H1 (cell line): ENCODE data around the gene VOPP1. TPM values are rescaled to one million over a fixed set of nuclear protein-coding genes. Genes with fewer than 3 reads are reported as not detected.

ENCODE experiments used
- CHD1 ChIP-seq: IDR thresholded peaks from 2 replicates; pipeline ENCODE4 v1.6.1; 2012; ENCODE audit warnings: low read depth, low read length, improper control_type of control experiment
- MAX ChIP-seq: IDR thresholded peaks from 2 replicates; pipeline ENCODE4 v1.6.1; 2012; ENCODE audit warnings: inconsistent platforms
- PHF8 ChIP-seq: fragments of 200-600 bp; sonication (generic); conservative IDR thresholded peaks from 2 replicates; pipeline ENCODE4 v1.7.1; 2012; ENCODE audit warnings: low read depth, mild to moderate bottlenecking, inconsistent platforms, low read length, moderate library complexity
- RAD21 ChIP-seq, 2 experiments: IDR thresholded peaks in 1 of 2; conservative IDR thresholded peaks in 1 of 2; 2 replicates each; pipeline ENCODE4 v1.6.1; 2011; ENCODE audit warnings: low read depth in 2 of 2, low read length in 2 of 2, improper control_type of control experiment in 1 of 2, inconsistent platforms in 1 of 2, mild to moderate bottlenecking in 1 of 2, moderate library complexity in 1 of 2
- SIN3A ChIP-seq, 2 experiments: IDR thresholded peaks in 1 of 2; conservative IDR thresholded peaks in 1 of 2; 2 replicates each; pipeline ENCODE4 v1.6.1; 2011 to 2012; ENCODE audit warnings: low read length in 2 of 2, improper control_type of control experiment in 1 of 2, low read depth in 1 of 2, mild to moderate bottlenecking in 1 of 2
- polyA plus RNA-seq, 7 experiments: library from polyadenylated mRNA; depleted of rRNA in 3 of 7; stranded (reverse) in 5 of 7; unstranded in 2 of 7; fragments of >200 nt in 5 of 7; fragments of 200-250 nt in 2 of 7; gene quantifications; 1 replicate in 5 of 7; 2 replicates in 1 of 7; 4 replicates in 1 of 7; pipeline versions ENCODE4 v1.2.1 to v1.2.3, GENCODE V29; 2011 to 2013; ENCODE audit warnings: missing spikeins in 2 of 7, mixed read lengths in 2 of 7
- total RNA-seq: library from RNA; stranded (reverse); fragmentation: NEBNext Ultra II Directional; extraction: Animal tissue kit (Norgen Biotek cat#: 25700); gene quantifications from 2 replicates; pipeline ENCODE4 v1.2.1, GENCODE V29; 2021
- TF ChIP-seq, protein P1 (sequence below): fragments of 300-600 bp; sonication (generic); IDR thresholded peaks from 2 replicates; pipeline ENCODE4 v1.7.1; 2012; ENCODE audit warnings: low read length, moderate library complexity, mild to moderate bottlenecking, inconsistent platforms; ENCODE audit not compliant: insufficient replicate concordance
- TF ChIP-seq, protein P2 (sequence below), 3 experiments: IDR thresholded peaks; 1 replicate in 2 of 3; 2 replicates in 1 of 3; pipeline versions ENCODE4 v1.5.1 to v1.6.1; 2011; ENCODE audit warnings: low read length in 3 of 3, mild to moderate bottlenecking in 3 of 3, inconsistent platforms in 2 of 3, low read depth in 1 of 3, moderate library complexity in 1 of 3; ENCODE audit not compliant: insufficient read depth in 1 of 3; ENCODE audit errors: control extremely low read depth in 1 of 3

Gene VOPP1
- total and polyA plus RNA-seq, 2 of the 8 experiments (the other 6 are each of a cell fraction or from before 2014, with no cell fraction given): 44.7 to 83.0 TPM

GRCh38 chr7:55569269-55569663 is 3.0 kb downstream of the VOPP1 start (continued):
- TF ChIP-seq, protein P1, sequence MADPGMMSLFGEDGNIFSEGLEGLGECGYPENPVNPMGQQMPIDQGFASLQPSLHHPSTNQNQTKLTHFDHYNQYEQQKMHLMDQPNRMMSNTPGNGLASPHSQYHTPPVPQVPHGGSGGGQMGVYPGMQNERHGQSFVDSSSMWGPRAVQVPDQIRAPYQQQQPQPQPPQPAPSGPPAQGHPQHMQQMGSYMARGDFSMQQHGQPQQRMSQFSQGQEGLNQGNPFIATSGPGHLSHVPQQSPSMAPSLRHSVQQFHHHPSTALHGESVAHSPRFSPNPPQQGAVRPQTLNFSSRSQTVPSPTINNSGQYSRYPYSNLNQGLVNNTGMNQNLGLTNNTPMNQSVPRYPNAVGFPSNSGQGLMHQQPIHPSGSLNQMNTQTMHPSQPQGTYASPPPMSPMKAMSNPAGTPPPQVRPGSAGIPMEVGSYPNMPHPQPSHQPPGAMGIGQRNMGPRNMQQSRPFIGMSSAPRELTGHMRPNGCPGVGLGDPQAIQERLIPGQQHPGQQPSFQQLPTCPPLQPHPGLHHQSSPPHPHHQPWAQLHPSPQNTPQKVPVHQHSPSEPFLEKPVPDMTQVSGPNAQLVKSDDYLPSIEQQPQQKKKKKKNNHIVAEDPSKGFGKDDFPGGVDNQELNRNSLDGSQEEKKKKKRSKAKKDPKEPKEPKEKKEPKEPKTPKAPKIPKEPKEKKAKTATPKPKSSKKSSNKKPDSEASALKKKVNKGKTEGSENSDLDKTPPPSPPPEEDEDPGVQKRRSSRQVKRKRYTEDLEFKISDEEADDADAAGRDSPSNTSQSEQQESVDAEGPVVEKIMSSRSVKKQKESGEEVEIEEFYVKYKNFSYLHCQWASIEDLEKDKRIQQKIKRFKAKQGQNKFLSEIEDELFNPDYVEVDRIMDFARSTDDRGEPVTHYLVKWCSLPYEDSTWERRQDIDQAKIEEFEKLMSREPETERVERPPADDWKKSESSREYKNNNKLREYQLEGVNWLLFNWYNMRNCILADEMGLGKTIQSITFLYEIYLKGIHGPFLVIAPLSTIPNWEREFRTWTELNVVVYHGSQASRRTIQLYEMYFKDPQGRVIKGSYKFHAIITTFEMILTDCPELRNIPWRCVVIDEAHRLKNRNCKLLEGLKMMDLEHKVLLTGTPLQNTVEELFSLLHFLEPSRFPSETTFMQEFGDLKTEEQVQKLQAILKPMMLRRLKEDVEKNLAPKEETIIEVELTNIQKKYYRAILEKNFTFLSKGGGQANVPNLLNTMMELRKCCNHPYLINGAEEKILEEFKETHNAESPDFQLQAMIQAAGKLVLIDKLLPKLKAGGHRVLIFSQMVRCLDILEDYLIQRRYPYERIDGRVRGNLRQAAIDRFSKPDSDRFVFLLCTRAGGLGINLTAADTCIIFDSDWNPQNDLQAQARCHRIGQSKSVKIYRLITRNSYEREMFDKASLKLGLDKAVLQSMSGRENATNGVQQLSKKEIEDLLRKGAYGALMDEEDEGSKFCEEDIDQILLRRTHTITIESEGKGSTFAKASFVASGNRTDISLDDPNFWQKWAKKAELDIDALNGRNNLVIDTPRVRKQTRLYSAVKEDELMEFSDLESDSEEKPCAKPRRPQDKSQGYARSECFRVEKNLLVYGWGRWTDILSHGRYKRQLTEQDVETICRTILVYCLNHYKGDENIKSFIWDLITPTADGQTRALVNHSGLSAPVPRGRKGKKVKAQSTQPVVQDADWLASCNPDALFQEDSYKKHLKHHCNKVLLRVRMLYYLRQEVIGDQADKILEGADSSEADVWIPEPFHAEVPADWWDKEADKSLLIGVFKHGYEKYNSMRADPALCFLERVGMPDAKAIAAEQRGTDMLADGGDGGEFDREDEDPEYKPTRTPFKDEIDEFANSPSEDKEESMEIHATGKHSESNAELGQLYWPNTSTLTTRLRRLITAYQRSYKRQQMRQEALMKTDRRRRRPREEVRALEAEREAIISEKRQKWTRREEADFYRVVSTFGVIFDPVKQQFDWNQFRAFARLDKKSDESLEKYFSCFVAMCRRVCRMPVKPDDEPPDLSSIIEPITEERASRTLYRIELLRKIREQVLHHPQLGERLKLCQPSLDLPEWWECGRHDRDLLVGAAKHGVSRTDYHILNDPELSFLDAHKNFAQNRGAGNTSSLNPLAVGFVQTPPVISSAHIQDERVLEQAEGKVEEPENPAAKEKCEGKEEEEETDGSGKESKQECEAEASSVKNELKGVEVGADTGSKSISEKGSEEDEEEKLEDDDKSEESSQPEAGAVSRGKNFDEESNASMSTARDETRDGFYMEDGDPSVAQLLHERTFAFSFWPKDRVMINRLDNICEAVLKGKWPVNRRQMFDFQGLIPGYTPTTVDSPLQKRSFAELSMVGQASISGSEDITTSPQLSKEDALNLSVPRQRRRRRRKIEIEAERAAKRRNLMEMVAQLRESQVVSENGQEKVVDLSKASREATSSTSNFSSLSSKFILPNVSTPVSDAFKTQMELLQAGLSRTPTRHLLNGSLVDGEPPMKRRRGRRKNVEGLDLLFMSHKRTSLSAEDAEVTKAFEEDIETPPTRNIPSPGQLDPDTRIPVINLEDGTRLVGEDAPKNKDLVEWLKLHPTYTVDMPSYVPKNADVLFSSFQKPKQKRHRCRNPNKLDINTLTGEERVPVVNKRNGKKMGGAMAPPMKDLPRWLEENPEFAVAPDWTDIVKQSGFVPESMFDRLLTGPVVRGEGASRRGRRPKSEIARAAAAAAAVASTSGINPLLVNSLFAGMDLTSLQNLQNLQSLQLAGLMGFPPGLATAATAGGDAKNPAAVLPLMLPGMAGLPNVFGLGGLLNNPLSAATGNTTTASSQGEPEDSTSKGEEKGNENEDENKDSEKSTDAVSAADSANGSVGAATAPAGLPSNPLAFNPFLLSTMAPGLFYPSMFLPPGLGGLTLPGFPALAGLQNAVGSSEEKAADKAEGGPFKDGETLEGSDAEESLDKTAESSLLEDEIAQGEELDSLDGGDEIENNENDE: no peak
- no peak for TF ChIP-seq SIN3A (conservative IDR thresholded peaks at IDR 0.05 in 1 of 2, IDR thresholded peaks at IDR 0.05 in 1 of 2; ENCODE audit: low read depth in 1 of 2, low read length in 2 of 2)
- TF ChIP-seq CHD1: no peak
- TF ChIP-seq RAD21 (IDR thresholded peaks at IDR 0.05 in 1 of 2, conservative IDR thresholded peaks at IDR 0.05 in 1 of 2; ENCODE audit: low read depth in 2 of 2, low read length in 2 of 2): no peak
- TF ChIP-seq, protein P2, sequence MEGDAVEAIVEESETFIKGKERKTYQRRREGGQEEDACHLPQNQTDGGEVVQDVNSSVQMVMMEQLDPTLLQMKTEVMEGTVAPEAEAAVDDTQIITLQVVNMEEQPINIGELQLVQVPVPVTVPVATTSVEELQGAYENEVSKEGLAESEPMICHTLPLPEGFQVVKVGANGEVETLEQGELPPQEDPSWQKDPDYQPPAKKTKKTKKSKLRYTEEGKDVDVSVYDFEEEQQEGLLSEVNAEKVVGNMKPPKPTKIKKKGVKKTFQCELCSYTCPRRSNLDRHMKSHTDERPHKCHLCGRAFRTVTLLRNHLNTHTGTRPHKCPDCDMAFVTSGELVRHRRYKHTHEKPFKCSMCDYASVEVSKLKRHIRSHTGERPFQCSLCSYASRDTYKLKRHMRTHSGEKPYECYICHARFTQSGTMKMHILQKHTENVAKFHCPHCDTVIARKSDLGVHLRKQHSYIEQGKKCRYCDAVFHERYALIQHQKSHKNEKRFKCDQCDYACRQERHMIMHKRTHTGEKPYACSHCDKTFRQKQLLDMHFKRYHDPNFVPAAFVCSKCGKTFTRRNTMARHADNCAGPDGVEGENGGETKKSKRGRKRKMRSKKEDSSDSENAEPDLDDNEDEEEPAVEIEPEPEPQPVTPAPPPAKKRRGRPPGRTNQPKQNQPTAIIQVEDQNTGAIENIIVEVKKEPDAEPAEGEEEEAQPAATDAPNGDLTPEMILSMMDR (IDR thresholded peaks at IDR 0.05; ENCODE audit: control extremely low read depth in 1 of 3, insufficient read depth in 1 of 3, low read depth in 1 of 3, low read length in 3 of 3): no peak
- no peak for TF ChIP-seq PHF8
- no peak for TF ChIP-seq MAX
